OCI-LY3 (cell line): Measurements from ENCODE around the gene MAD1L1.

Source experiments
- H2AFZ ChIP-seq: fragments of 200-600, 300-600 bp; shearing (Covaris generic); 2 replicates; pipeline ENCODE4 v1.6.0; 2014; ENCODE audit warnings: antibody characterized with exemption, low read depth, low read length
- H3K27ac ChIP-seq: fragments of 200-600, 300-600 bp; sonication (generic); 2 replicates; pipeline ENCODE4 v1.5.1; 2014; ENCODE audit warnings: mild to moderate bottlenecking, low read length, moderate library complexity, mixed read lengths
- H3K27me3 ChIP-seq: fragments of 200-600, 300-600 bp; sonication (generic); 2 replicates; pipeline ENCODE4 v1.6.1; 2014; ENCODE audit warnings: low read depth, low read length, mixed read lengths
- H3K36me3 ChIP-seq: fragments of 200-600, 300-600 bp; sonication (generic); replicated peaks from 2 replicates; pipeline ENCODE3; 2014; ENCODE audit warnings: low read depth, low read length, mixed read lengths
- H3K4me1 ChIP-seq: fragments of 300-600, 200-600 bp; sonication (generic); 2 replicates; pipeline ENCODE4 v1.6.1; 2014; ENCODE audit warnings: low read length, mixed read lengths
- H3K4me2 ChIP-seq: fragments of 200-600, 300-600 bp; sonication (generic); 2 replicates; pipeline ENCODE4 v1.6.1; 2014; ENCODE audit warnings: low read length, mixed read lengths
- H3K4me3 ChIP-seq: fragments of 300-600, 200-600 bp; sonication (generic); 2 replicates; pipeline ENCODE4 v1.5.1; 2014; ENCODE audit warnings: antibody characterized with exemption, mild to moderate bottlenecking, low read length, moderate library complexity
- H3K79me2 ChIP-seq: fragments of 300-600, 200-600 bp; shearing (Covaris generic); 2 replicates; pipeline ENCODE4 v1.6.1; 2014; ENCODE audit warnings: mild to moderate bottlenecking, low read length, mixed read lengths
- H3K9ac ChIP-seq: fragments of 300-600, 200-600 bp; shearing (Covaris generic); 2 replicates; pipeline ENCODE4 v1.6.0; 2014; ENCODE audit warnings: mild to moderate bottlenecking, low read length, moderate library complexity
- H3K9me3 ChIP-seq: fragments of 200-600, 300-600 bp; shearing (Covaris generic); 2 replicates; pipeline ENCODE4 v1.6.1; 2014; ENCODE audit warnings: low read length, mixed read lengths; ENCODE audit not compliant: insufficient read depth
- H4K20me1 ChIP-seq: fragments of 200-600, 300-600 bp; sonication (generic); 2 replicates; pipeline ENCODE4 v1.6.1; 2016; ENCODE audit warnings: low read length, mixed read lengths; ENCODE audit not compliant: insufficient read depth
- EZH2phosphoT487 ChIP-seq: fragments of 200-600 bp; shearing (Covaris generic); IDR thresholded peaks from 2 replicates; pipeline ENCODE4 v1.6.1; 2018; ENCODE audit warnings: antibody characterized with exemption, mixed run types, low read depth
- TF ChIP-seq, protein P1 (sequence below): fragments of 200-600, 300-600 bp; sonication (generic); IDR thresholded peaks from 2 replicates; pipeline ENCODE4 v1.5.1; 2014; ENCODE audit warnings: antibody characterized with exemption, low read length, low read depth

Gene MAD1L1

DNA sequence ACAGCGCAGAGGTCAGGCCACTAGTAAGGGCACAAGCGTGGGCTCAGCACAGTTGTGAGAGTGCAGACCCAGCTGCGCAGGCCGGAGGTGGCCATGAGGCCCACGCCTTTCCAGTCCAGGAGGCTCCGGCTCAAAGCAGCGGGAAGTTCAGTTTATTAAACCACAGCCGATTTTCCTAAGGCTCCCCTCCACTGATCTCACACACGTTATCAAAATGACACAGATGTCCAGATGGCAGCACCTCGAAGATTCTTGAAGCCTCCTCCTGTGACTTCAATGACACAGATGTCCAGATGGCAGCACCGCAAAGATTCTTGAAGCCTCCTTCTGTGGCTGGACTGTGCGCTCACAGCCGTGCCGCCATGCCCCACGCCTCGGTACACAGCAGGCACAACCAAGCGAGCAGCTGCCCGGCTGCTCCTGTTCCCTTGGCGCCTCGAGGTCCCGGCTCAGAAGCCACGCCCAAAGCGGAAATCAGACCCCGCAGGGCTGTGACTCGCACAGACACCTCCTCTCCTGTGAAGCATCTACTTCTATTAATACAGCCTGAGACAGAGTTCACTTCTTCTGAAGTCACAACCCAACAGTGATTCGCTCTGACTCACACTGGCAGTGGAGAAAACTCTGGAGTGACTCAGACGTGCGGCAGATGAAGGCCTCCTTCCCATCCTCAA is 122.7 kb downstream of the MAD1L1 start:
- TF ChIP-seq EZH2phosphoT487, result no peak
- TF ChIP-seq, protein P1, sequence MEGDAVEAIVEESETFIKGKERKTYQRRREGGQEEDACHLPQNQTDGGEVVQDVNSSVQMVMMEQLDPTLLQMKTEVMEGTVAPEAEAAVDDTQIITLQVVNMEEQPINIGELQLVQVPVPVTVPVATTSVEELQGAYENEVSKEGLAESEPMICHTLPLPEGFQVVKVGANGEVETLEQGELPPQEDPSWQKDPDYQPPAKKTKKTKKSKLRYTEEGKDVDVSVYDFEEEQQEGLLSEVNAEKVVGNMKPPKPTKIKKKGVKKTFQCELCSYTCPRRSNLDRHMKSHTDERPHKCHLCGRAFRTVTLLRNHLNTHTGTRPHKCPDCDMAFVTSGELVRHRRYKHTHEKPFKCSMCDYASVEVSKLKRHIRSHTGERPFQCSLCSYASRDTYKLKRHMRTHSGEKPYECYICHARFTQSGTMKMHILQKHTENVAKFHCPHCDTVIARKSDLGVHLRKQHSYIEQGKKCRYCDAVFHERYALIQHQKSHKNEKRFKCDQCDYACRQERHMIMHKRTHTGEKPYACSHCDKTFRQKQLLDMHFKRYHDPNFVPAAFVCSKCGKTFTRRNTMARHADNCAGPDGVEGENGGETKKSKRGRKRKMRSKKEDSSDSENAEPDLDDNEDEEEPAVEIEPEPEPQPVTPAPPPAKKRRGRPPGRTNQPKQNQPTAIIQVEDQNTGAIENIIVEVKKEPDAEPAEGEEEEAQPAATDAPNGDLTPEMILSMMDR, result no peak
- no peaks in the 10 kb centered on the region for H3K27me3 ChIP-seq
- H3K27ac ChIP-seq, result no peak overlapping the region
- no peaks in the 10 kb centered on the region for H3K9me3 ChIP-seq
- H3K36me3 ChIP-seq, result no peaks in the 10 kb centered on the region
- no peak overlapping the region for H3K4me3 ChIP-seq
- no peak overlapping the region for H3K4me2 ChIP-seq
- H3K9ac ChIP-seq, result no peak overlapping the region
- H3K79me2 ChIP-seq, result no peaks in the 10 kb centered on the region
- no peaks in the 10 kb centered on the region for H4K20me1 ChIP-seq
- H2AFZ ChIP-seq, result no peak overlapping the region
- H3K4me1 ChIP-seq, result no peaks in the 10 kb centered on the region

- Histone ChIP-seq H3K4me3 (no peak overlapping the region), H3K27me3 (no peaks in the 10 kb centered on the region), H3K9me3 (no peaks in the 10 kb centered on the region), H3K4me2 (no peak overlapping the region), H3K9ac (no peak overlapping the region), H3K27ac (no peak overlapping the region), H4K20me1 (no peaks in the 10 kb centered on the region), H3K79me2 (no peaks in the 10 kb centered on the region), H3K36me3 (no peaks in the 10 kb centered on the region), H2AFZ (no peak overlapping the region), H3K4me1 (no peaks in the 10 kb centered on the region; the same call in none of the 2 replicates)
- TF ChIP-seq EZH2phosphoT487, result no peak
- TF ChIP-seq, protein P1, result no peak
Measured at GRCh38 chr7:2109251-2109872, 123.4 kb downstream of the MAD1L1 start.

GRCh38 chr7:2108501-2109250 is 124.1 kb downstream of the MAD1L1 start:
- H3K27me3 ChIP-seq, result no peaks in the 10 kb centered on the region
- H3K9ac ChIP-seq, result no peak overlapping the region
- no peak overlapping the region for H3K4me2 ChIP-seq
- H3K36me3 ChIP-seq, result no peaks in the 10 kb centered on the region
- H3K9me3 ChIP-seq, result no peaks in the 10 kb centered on the region
- TF ChIP-seq, protein P1, result no peak
- TF ChIP-seq EZH2phosphoT487, result no peak
- no peak overlapping the region for H2AFZ ChIP-seq
- no peak overlapping the region for H3K27ac ChIP-seq
- no peaks in the 10 kb centered on the region for H4K20me1 ChIP-seq
- peaks cover 5% of the 10 kb centered on the region for H3K4me1 ChIP-seq
- H3K79me2 ChIP-seq, result no peaks in the 10 kb centered on the region
- H3K4me3 ChIP-seq, result no peak overlapping the region

DNA sequence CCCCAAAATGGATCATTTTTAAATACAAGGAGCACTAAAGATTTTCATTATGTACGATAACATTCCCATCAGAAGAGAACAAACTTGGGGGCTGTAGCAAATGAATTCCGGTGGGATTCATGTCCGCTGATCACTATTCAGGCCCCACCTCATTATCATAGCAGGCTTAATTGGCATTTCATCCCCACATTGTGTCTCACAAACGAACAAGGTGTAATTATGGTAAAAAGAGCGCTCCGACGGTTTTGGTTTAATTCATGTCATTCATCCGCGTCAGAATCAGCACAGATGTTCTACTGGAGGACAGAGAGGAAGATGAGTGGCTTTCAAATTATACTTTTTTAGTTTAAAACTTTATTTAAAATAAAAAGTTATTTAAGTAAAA is 124.7 kb downstream of the MAD1L1 start:
- H3K4me2 ChIP-seq, result no peak overlapping the region

More for the DNA sequence above, 124.7 kb downstream of the MAD1L1 start:
- Histone ChIP-seq H3K27me3 (no peaks in the 10 kb centered on the region), H2AFZ (no peak overlapping the region), H3K4me1 (peaks cover 5% of the 10 kb centered on the region), H3K9ac (no peak overlapping the region), H3K79me2 (no peaks in the 10 kb centered on the region), H3K9me3 (no peaks in the 10 kb centered on the region), H3K4me3 (no peak overlapping the region), H3K36me3 (no peaks in the 10 kb centered on the region), H3K27ac (no peak overlapping the region), H4K20me1 (no peaks in the 10 kb centered on the region)
- TF ChIP-seq, protein P1, result no peak
- TF ChIP-seq EZH2phosphoT487, result no peak
